Peyer's patch (tissue), 4 donors: Measurements from ENCODE around the gene TNFAIP1. TPM values are rescaled to one million over a fixed set of nuclear protein-coding genes. Genes with fewer than 3 reads are reported as not detected.

ENCODE experiments used
- DNase-seq, 3 donors: peaks; one replicate each; pipeline ENCODE4 v3.0.0-alpha.2; 2017 to 2019
- H3K27ac ChIP-seq, 4 donors: fragments of 200-600 bp; sonication (generic); one replicate each; pipeline ENCODE4 v1.5.1; 2016 to 2019
- H3K27me3 ChIP-seq, 2 donors: fragments of 200-600 bp; sonication (generic); one replicate each; pipeline ENCODE4 v1.5.1; 2019
- H3K36me3 ChIP-seq, 3 donors: fragments of 200-600 bp; sonication (generic); one replicate each; pipeline ENCODE4 v1.5.1; 2016 to 2019
- H3K4me1 ChIP-seq, 4 donors: fragments of 200-600 bp; sonication (generic); one replicate each; pipeline ENCODE4 v1.5.1; 2016 to 2019
- H3K4me3 ChIP-seq, 4 donors: fragments of 200-600 bp; sonication (generic); 1 replicate in 3 of 4; 2 replicates in 1 of 4; pipeline ENCODE4 v1.5.1; 2016 to 2019; ENCODE audit warnings: mild to moderate bottlenecking in 1 of 4
- H3K9me3 ChIP-seq, 4 donors: fragments of 200-600 bp; sonication (generic); one replicate each; pipeline ENCODE4 v1.5.1; 2016 to 2019; ENCODE audit warnings: mild to moderate bottlenecking in 1 of 4
- CTCF ChIP-seq, 6 experiments: fragments of 450-650 bp in 4 of 6; fragments of 200-600 bp in 2 of 6; sonication (generic) in 1 of 6; IDR thresholded peaks; one replicate each; pipeline ENCODE4 v1.5.1; 2017 to 2019; ENCODE audit warnings: antibody characterized with exemption in 6 of 6, mild to moderate bottlenecking in 3 of 6, moderate library complexity in 1 of 6
- POLR2A ChIP-seq, 2 donors: fragments of 450-650 bp; IDR thresholded peaks; one replicate each; pipeline ENCODE4 v1.5.1; 2017; ENCODE audit warnings: antibody characterized with exemption in 2 of 2, mild to moderate bottlenecking in 2 of 2, moderate library complexity in 2 of 2
- total RNA-seq, 4 donors: library from RNA; depleted of rRNA; stranded (reverse); fragments of >200 nt; gene quantifications; one replicate each; pipeline ENCODE4 v1.1.0, GENCODE V29; 2016

The TNFAIP1 gene
- total RNA-seq, 4 donors from 2014 or later = 28.9 to 36.3 (median 31.1) TPM

- no peak for TF ChIP-seq CTCF (IDR thresholded peaks at IDR 0.05)
- H3K27me3 ChIP-seq = no peaks in the 10 kb centered on the region
- no peaks in the 10 kb centered on the region for H3K9me3 ChIP-seq
- no peak overlapping the region for H3K27ac ChIP-seq
- no peak overlapping the region for H3K4me3 ChIP-seq
- no peak for DNase-seq
- peaks cover 0 to 7% (median under 1%) of the 10 kb centered on the region in 4 donors for H3K4me1 ChIP-seq
- H3K36me3 ChIP-seq = peaks cover 0 to 64% (median 2%) of the 10 kb centered on the region in 3 donors
These were observed 54.6 kb downstream of the TNFAIP1 start for GRCh38 chr17:28390141-28390540.

- DNase-seq = no peak
- TF ChIP-seq CTCF (IDR thresholded peaks at IDR 0.05) = no peak
- TF ChIP-seq POLR2A (IDR thresholded peaks at IDR 0.05) = no peak
- peaks cover 0 to 68% (median 2%) of the 10 kb centered on the region in 3 donors for H3K36me3 ChIP-seq
- no peak overlapping the region for H3K4me3 ChIP-seq
- H3K27me3 ChIP-seq = no peaks in the 10 kb centered on the region
- no peaks in the 10 kb centered on the region for H3K9me3 ChIP-seq
- peaks cover 0 to 2% (median 0%) of the 10 kb centered on the region in 4 donors for H3K4me1 ChIP-seq
- H3K27ac ChIP-seq = no peak overlapping the region
These were observed 55.0 kb downstream of the TNFAIP1 start for GRCh38 chr17:28390563-28390962.

- Histone ChIP-seq H3K4me1 (no peaks in the 10 kb centered on the region), H3K36me3 (peaks cover 0 to 72% (median 2%) of the 10 kb centered on the region in 3 donors), H3K9me3 (no peaks in the 10 kb centered on the region), H3K27ac (no peak overlapping the region), H3K4me3 (no peak overlapping the region), H3K27me3 (no peaks in the 10 kb centered on the region)
- no peak for TF ChIP-seq CTCF (IDR thresholded peaks at IDR 0.05)
- no peak for TF ChIP-seq POLR2A (IDR thresholded peaks at IDR 0.05)
- no peak for DNase-seq
These were observed 55.4 kb downstream of the TNFAIP1 start for GRCh38 chr17:28390984-28391383.

- no peak overlapping the region for H3K27ac ChIP-seq
- H3K4me3 ChIP-seq = no peak overlapping the region
- peaks cover 0 to 75% (median 2%) of the 10 kb centered on the region in 3 donors for H3K36me3 ChIP-seq
- no peak for TF ChIP-seq CTCF (IDR thresholded peaks at IDR 0.05)
- no peak for TF ChIP-seq POLR2A (IDR thresholded peaks at IDR 0.05)
- DNase-seq = no peak
- no peaks in the 10 kb centered on the region for H3K9me3 ChIP-seq
- H3K4me1 ChIP-seq = no peaks in the 10 kb centered on the region
- no peaks in the 10 kb centered on the region for H3K27me3 ChIP-seq
These were observed 55.8 kb downstream of the TNFAIP1 start for GRCh38 chr17:28391401-28391800.

GRCh38 chr17:28392491-28392890 is 56.9 kb downstream of the TNFAIP1 start:
- Histone ChIP-seq H3K4me3 (no peak overlapping the region), H3K9me3 (no peaks in the 10 kb centered on the region), H3K36me3 (peaks cover 0 to 75% (median 2%) of the 10 kb centered on the region in 3 donors), H3K4me1 (no peaks in the 10 kb centered on the region), H3K27ac (no peak overlapping the region), H3K27me3 (no peaks in the 10 kb centered on the region)
- TF ChIP-seq CTCF (IDR thresholded peaks at IDR 0.05) = no peak
- TF ChIP-seq POLR2A (IDR thresholded peaks at IDR 0.05) = no peak
- DNase-seq = no peak
